Right lobe of liver (tissue), 6 donors: Measurements from ENCODE around the gene SELP. TPM values are rescaled to one million over a fixed set of nuclear protein-coding genes. Genes with fewer than 3 reads are reported as not detected.
"Not testable (repeated sequence)": the region's sequence is repeated elsewhere in the genome, so short reads cannot be mapped to it uniquely, and the experiment has no call there.

ENCODE experiments used
- ATAC-seq, 4 donors: fragments of 200-7000 bp; cut with Tn5 transposase; one replicate each; pipeline ENCODE4 v1.9.1; 2020; ENCODE audit warnings: mild to moderate bottlenecking in 4 of 4, moderate library complexity in 4 of 4
- DNase-seq, 3 donors: peaks; one replicate each; pipeline ENCODE4 v3.0.0-alpha.2; 2020
- H3K27ac ChIP-seq, 3 donors: fragments of 200-600 bp; one replicate each; pipeline ENCODE4 v1.8.0; 2022
- H3K27me3 ChIP-seq, 2 donors: fragments of 200-600 bp; one replicate each; pipeline ENCODE4 v1.8.0; 2022
- H3K36me3 ChIP-seq, 4 donors: fragments of 200-600 bp; sonication (generic) in 1 of 4; one replicate each; pipeline versions ENCODE4 v1.5.1 to v1.8.0; 2017 to 2022; ENCODE audit warnings: control low read depth in 1 of 4
- H3K4me1 ChIP-seq, 4 donors: fragments of 200-600 bp; sonication (generic) in 1 of 4; one replicate each; pipeline versions ENCODE4 v1.5.1 to v1.8.0; 2017 to 2022; ENCODE audit warnings: control low read depth in 1 of 4
- H3K4me3 ChIP-seq, 3 donors: fragments of 200-600 bp; one replicate each; pipeline ENCODE4 v1.8.0; 2022
- H3K9me3 ChIP-seq, 4 donors: fragments of 200-600 bp; sonication (generic) in 1 of 4; one replicate each; pipeline versions ENCODE4 v1.5.1 to v1.8.0; 2017 to 2022; ENCODE audit warnings: control low read depth in 1 of 4
- POLR2A ChIP-seq: fragments of 450-650 bp; IDR thresholded peaks from one replicate; pipeline ENCODE4 v1.6.1; 2017; ENCODE audit warnings: antibody characterized with exemption, mild to moderate bottlenecking
- WGBS: methylation state at CpG from one replicate; pipeline ENCODE4 v1.1.6; 2018; ENCODE audit warnings: low coverage, low lambda C conversion rate; ENCODE audit not compliant: insufficient coverage; ENCODE audit errors: missing lambda C conversion rate; 5-methylcytosine and 5-hydroxymethylcytosine counted together
- intact Hi-C, 2 donors: fragments of 100-400 bp; cut with DNase I; formaldehyde crosslinking; loops; one replicate each; pipeline versions ENCODE4 v1.11.2 to v1.14.1; 2022
- total RNA-seq, 6 experiments: library from RNA; depleted of rRNA in 2 of 6; stranded (reverse); fragments of >200 nt in 2 of 6; fragmentation: NEBNext Ultra II Directional in 3 of 6; extraction: Animal tissue kit (Norgen Biotek cat#: 25700) in 3 of 6; gene quantifications; one replicate each; pipeline versions ENCODE4 v1.1.0 to v1.2.4, GENCODE V29; 2016 to 2023
- TF ChIP-seq, protein P1 (sequence below), 4 donors: fragments of 200-600 bp in 3 of 4; fragments of 450-650 bp in 1 of 4; IDR thresholded peaks; one replicate each; pipeline versions ENCODE4 v1.5.1 to v1.8.0; 2016 to 2022; ENCODE audit warnings: antibody characterized with exemption in 4 of 4, mild to moderate bottlenecking in 2 of 4
- donor health status: DM: no; HTN: yes; CAD: no.
- donor health status: DM: no; HTN: no; CAD: no.
- donor health status: DM: no; HTN: no; CAD: no.
- donor health status: DM: no; HTN: yes; CAD: no.
- donor health status: DM: no; HTN: yes; CAD: no.

The SELP gene
- total RNA-seq, 6 experiments from 2014 or later: 0.70 to 2.9 (median 2.5) TPM

DNA sequence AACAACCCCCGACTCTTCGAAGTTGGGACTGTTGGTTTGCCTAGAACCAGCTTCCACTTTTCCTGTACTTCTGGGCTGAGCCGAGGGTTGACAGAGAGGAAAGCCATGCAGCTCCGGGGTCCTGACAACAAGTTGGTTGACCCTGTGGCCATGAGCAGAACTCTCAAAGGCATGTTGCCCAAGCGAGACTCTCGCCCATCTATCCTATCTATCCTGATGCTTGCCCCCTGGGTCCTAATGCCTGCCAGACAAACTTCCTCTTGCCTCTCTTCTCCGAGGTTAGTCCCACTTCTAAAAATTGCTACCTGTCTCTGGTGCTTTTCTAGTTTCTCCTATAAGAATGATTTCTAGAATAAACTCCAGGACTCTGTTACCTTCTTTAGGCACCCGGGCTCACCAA lies 32.8 kb upstream of the SELP start:
- H3K4me1 ChIP-seq, H3K27ac ChIP-seq, DNase-seq, H3K4me3 ChIP-seq, H3K9me3 ChIP-seq, ATAC-seq, H3K36me3 ChIP-seq, H3K27me3 ChIP-seq, intact Hi-C loops: not testable (repeated sequence)
- WGBS: 40% methylated on average over 4 of the region's 8 CpGs

DNA sequence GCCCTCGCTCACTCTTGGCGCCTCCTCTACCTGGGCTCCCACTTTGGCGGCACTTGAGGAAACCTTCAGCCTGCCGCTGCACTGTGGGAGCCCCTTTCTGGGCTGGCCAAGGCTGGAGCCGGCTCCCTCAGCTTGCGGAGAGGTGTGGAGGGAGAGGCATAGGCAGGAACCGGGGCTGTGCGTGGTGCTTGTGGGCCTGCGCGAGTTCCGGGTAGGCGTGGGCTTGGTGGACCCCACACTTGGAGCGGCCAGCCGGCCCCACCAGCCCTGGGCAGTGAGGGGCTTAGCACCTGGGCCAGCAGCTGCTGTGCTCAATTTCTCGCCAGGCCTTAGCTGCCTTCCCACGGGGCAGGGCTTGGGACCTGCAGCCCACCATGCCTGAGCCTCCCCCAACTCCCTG lies 31.1 kb upstream of the SELP start:
- intact Hi-C loops, H3K4me3 ChIP-seq, ATAC-seq, H3K4me1 ChIP-seq, H3K36me3 ChIP-seq, H3K27ac ChIP-seq, H3K27me3 ChIP-seq, H3K9me3 ChIP-seq, DNase-seq: not testable (repeated sequence)
- 88% methylated on average over 3 of the region's 16 CpGs for WGBS

DNA sequence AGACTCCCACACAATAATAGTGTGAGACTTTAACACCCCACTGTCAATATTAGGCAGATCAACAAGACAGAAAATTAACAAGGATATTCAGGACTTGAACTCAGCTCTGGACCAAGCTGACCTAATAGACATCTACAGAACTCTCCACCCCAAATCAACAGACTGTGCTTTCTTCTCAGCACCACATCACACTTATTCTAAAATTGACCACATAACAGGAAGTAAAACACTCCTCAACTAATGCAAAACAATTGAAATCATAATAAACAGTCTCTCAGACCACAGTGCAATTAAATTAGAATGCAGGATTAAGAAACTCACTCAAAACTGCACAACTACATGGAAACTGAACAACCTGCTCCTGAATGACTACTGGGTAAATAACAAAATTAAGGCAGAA lies 28.9 kb upstream of the SELP start:
- intact Hi-C loops, ATAC-seq, H3K36me3 ChIP-seq: not testable (repeated sequence)

DNA sequence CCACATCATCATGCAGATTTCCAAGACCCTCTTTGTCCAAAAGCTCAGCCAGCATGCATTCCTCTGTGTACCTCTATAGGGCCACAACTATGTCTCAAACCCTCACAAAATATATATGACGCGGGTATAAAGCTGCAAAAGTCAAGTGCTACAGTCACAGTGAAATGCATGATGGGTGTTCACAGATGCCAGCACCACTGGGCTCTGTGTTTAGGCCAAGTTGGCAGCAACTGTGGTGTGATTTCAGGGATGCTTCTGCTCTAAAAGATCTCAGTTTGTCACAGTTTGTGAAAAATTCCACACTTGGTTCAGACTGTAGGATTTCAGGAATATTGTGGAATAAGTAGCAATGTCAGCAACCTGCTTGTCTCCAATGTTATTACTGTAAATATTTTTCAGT lies 23.9 kb upstream of the SELP start:
- Histone ChIP-seq H3K4me1 (no peaks in the 10 kb centered on the region), H3K27me3 (no peaks in the 10 kb centered on the region), H3K9me3 (no peaks in the 10 kb centered on the region), H3K36me3 (no peaks in the 10 kb centered on the region), H3K4me3 (no peak overlapping the region), H3K27ac (no peak overlapping the region)
- TF ChIP-seq, protein P1, sequence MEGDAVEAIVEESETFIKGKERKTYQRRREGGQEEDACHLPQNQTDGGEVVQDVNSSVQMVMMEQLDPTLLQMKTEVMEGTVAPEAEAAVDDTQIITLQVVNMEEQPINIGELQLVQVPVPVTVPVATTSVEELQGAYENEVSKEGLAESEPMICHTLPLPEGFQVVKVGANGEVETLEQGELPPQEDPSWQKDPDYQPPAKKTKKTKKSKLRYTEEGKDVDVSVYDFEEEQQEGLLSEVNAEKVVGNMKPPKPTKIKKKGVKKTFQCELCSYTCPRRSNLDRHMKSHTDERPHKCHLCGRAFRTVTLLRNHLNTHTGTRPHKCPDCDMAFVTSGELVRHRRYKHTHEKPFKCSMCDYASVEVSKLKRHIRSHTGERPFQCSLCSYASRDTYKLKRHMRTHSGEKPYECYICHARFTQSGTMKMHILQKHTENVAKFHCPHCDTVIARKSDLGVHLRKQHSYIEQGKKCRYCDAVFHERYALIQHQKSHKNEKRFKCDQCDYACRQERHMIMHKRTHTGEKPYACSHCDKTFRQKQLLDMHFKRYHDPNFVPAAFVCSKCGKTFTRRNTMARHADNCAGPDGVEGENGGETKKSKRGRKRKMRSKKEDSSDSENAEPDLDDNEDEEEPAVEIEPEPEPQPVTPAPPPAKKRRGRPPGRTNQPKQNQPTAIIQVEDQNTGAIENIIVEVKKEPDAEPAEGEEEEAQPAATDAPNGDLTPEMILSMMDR (IDR thresholded peaks at IDR 0.05): no peak
- TF ChIP-seq POLR2A: no peak
- DNase-seq (no peak), ATAC-seq (no peak)
- intact Hi-C loops: no loop called here
- 77% methylated on average over 2 of the region's 2 CpGs for WGBS

More for the DNA sequence above, 28.9 kb upstream of the SELP start:
- not testable (repeated sequence) for H3K4me3 ChIP-seq, H3K9me3 ChIP-seq, DNase-seq, H3K27ac ChIP-seq, H3K4me1 ChIP-seq, H3K27me3 ChIP-seq

DNA sequence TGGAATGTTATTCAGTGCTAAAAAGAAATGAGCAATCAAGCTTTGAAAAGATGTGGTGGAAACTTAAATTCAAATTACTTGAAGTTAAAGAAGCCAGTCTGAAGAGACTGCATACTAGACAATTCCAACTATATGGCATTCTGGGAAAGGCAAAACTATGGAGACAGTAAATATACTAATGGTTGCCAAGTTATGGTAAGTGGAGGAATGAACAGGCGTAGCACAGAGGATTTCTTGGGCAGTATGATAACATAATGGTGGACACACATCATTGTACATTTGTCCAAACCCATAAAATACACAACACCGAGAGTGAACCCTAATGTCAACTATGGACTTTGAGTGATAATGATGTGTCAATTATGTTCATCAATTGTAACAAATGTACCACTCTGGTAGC lies 21.1 kb upstream of the SELP start:
- TF ChIP-seq, protein P1 (IDR thresholded peaks at IDR 0.05): no peak
- TF ChIP-seq POLR2A: no peak
- Histone ChIP-seq H3K4me3 (no peak overlapping the region), H3K4me1 (no peaks in the 10 kb centered on the region), H3K36me3 (no peaks in the 10 kb centered on the region), H3K9me3 (no peaks in the 10 kb centered on the region), H3K27me3 (no peaks in the 10 kb centered on the region), H3K27ac (no peak overlapping the region)
- no peak for DNase-seq
- 78% methylated on average over 2 of the region's 2 CpGs for WGBS
- no peak for ATAC-seq
- intact Hi-C loops: no loop called here

DNA sequence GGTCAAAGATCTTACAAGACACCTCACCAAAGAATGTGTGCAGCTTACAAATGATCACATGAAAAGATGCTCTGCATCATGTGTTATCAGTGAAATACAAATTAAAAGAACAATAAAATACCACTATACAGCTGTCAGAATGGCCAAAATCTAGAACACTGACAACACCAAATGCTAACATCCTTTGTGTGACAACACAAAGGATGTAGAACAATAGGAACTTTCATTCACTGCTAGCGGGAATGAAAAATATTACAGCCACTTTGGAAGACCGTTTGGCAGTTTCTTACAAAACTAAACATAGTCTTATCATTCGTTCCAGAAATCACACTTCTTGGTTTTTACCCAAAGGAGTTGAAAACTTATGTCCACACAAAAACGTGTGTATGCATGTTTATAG lies 20.6 kb upstream of the SELP start:
- Histone ChIP-seq H3K4me1 (no peaks in the 10 kb centered on the region), H3K36me3 (no peaks in the 10 kb centered on the region), H3K4me3 (no peak overlapping the region), H3K9me3 (no peaks in the 10 kb centered on the region), H3K27me3 (no peaks in the 10 kb centered on the region), H3K27ac (no peak overlapping the region)
- no peak for TF ChIP-seq POLR2A
- TF ChIP-seq, protein P1 (IDR thresholded peaks at IDR 0.05): no peak
- intact Hi-C loops: no loop called here
- DNase-seq: no peak
- WGBS: 31% methylated on average over 4 of the region's 4 CpGs
- ATAC-seq: no peak
